Kasumi-1 (cell line): ENCODE results near the gene SDF4.
"Not testable (repeated sequence)": the region's sequence is repeated elsewhere in the genome, so short reads cannot be mapped to it uniquely, and the experiment has no call there.

Source experiments
- DNase-seq, 2 experiments: peaks; one replicate each; lab custom pipeline; 2025; lab: John Stamatoyannopoulos, UW

SDF4 gene

DNA sequence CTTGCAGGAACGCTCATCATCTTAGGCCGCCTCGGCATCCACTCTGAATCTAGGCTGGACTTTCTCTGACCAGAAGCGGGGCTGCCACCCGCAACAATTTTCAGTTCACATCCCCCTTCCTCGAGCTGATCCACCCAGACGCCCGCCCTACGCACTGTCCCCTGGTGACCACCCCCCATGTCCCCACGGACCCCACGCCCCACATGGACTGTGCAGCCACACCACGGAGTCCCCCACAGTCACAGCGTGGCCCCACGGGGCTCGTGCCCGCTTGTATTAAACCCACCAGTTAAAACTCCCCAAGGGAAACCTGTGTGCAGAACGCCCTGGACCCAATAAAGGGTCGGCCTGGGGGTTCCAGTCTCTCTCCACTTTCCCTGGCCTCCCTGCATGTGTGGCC, 27.7 kb upstream of the SDF4 start:
- no peak for DNase-seq

DNA sequence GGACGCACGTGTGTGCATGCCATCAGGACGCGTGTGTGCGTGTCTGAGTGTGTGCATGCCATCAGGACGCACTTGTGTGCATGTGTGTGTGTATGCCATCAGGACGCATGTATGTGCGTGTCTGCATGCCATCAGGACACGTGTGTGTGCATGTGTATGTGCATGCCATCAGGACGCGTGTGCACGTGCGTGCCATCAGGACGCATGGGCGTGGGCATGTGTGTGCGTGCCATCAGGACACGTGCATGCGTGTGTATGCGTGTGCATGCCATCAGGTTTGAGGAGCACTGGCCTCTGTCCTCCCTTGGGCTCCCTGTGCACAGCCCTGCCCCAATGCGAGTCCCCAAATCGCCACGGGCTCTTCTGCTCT, 27.3 kb upstream of the SDF4 start:
- no peak for DNase-seq

DNA sequence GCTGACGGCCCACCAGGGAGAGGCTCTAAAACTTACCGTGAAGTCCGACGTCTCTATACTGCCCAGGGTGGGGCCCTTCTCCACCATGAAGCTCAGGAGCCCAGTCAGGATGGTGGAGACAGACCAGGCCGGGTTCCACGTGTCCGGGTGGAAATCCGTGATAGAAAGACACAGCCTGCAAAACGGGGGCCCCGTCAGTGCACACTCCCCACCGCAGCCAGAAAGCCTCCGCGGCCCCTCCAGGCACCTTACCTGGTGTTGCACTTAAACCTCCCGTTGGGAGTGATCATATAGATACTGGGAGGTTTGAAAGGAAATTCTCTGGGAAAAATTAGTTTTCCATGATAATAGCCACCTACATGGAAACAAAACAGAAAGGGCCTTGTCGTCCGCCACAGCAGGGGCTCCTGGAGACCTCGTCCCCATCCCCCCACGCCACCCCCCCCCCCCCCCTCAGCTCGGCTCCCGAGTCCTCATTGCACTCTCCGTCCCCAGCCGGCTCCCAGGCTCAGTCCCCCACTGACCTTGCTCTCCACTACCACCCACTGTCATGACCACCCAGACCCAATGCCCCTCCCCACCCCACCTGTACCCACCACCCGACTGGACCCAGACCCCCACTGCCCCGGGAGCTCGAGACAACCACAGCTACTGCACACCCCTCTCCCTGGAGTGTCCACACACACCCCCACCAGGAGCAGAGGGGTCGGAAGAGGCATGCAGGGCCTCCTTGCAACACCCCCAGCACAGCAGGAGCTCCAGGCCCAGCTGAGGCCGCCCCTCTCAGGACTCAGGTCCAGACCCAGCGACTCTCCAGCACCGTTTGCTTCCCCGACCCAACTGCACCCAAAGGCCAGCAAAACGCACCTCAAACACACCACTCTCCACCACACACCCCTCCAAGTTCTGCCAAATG, 25.4 kb upstream of the SDF4 start:
- no peak for DNase-seq

DNA sequence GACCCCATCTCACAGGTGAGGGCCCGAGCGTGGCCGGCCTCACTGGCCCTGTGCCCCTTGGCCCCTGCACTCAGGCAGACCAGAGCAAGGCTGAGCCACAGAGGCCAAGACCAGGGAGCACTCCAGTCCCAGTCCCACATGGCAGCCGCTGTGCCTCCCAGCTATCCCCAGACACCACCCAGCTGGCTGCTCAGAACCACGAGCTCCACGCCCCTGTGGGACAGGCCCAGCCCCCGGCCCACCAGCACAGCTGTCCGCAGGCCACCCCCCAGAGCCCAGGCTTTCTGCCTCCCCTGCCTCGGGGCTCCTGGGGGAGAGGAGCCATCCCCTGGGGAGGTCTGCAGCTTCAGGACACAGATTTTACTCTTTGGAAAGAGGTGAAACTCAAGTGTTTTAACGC, 23.8 kb upstream of the SDF4 start:
- no peak for DNase-seq

DNA sequence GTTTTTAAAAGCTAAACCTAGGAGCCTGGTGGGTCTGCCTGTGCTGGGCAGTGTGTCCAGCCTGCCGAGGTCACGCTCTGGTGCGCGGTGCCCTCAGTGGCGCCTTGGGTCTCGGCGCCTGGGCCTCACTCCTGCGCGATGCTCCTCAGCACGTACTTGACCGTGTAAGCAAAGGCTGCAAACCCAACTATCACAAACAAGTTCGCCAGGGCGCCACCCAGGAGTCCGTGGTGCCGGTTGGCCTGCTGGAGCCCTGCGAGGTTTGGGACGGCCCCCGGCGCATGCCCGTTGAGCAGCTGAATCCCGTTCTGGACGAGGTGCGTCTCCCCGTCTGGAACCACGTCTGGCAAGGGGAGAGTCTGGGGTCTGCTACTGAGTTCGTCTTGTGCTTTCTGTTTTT, 23.3 kb upstream of the SDF4 start:
- no peak for DNase-seq

DNA sequence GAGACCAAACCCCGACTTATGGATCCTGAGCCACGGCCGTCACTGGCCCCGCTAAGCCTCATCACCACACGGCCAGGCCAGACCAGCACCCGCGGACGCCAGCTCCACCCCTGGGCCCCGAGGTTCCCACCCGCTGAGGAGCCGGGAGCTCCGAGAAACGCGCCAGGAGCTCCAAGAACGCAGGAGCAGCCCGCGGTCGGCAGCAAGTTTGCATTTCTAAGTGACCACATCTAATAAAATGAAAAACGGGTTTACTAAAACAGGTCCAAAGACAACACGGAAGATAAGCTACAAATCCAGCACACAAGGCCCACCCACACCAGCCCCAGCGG, 22.8 kb upstream of the SDF4 start:
- no peak for DNase-seq

DNA sequence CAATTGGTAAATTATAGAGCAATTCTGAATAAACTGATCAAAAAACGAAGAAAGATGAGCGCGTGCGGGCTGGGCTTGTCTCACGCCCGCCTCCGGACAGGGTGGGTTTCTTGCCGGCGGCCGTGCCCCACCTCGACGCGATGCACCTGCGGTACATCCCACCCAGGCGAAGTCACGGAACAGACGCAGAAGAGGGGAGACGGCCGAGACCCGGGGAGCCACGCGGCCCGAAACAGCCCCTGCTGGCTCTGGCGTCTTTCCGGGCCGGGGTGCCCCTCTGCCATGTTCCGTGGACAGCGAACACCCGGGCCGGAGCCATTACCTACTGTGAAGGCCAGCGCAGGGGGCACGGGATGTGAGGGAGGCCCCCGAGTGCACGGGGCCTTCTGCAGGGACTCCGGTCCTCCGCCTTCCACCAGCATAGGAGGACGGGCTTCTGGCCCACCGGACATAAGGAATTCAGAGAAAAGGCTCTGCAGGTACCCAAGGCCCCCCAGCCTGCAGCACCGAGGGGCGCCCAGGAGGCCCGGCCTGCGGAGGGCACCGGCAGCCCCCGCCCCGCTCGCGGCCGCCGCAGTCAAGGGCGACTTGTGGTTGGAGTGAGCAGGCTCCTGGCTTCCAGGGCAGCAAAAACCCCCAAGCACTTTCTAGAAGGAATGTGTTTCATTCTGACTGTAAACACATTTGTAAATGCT, 22.3 kb upstream of the SDF4 start:
- DNase-seq, result no peak

DNA sequence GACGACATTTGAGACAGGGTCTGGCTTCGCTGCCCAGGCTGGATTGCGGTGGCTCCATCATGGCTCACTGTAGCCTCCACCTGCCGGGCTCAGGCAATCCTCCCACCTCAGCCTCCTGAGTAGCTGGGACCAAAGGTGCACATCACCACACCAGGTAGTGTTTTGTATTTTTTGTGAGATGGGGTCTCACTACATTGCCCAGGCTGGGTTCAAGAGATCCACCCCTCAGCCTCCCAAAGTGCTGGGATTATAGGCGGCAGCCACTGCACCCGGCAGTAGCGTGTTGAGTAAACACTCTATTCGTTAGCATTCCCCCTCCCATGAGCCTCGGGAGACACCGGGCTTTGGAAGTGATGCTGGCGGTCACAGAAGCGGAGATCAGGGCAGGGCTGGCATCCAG, 21.5 kb upstream of the SDF4 start:
- no peak for DNase-seq

DNA sequence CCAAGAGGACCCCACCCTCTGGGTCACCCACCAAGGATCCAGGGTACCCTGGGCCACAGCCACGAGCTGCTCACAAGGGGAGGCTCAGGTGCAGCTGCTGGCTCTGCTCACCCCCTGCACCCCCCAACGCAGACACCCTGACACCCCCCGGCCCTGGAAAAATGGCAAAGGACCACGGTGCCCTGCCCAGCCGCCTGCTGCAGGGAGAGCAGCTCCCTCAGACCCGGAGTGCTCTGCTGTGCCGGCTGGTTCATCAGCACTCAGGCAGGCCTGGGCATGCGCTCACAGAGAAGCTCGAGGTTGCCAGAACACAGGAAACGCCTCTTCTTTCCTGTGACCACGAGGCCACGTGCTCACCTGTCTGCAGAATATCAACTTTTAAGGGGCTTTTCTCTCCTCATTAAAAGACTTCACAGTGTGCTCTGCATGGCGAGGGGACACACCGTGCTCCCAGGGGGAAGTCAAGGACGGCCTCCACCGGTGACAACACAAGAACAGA, 19.0 kb upstream of the SDF4 start:
- DNase-seq, result no peak

DNA sequence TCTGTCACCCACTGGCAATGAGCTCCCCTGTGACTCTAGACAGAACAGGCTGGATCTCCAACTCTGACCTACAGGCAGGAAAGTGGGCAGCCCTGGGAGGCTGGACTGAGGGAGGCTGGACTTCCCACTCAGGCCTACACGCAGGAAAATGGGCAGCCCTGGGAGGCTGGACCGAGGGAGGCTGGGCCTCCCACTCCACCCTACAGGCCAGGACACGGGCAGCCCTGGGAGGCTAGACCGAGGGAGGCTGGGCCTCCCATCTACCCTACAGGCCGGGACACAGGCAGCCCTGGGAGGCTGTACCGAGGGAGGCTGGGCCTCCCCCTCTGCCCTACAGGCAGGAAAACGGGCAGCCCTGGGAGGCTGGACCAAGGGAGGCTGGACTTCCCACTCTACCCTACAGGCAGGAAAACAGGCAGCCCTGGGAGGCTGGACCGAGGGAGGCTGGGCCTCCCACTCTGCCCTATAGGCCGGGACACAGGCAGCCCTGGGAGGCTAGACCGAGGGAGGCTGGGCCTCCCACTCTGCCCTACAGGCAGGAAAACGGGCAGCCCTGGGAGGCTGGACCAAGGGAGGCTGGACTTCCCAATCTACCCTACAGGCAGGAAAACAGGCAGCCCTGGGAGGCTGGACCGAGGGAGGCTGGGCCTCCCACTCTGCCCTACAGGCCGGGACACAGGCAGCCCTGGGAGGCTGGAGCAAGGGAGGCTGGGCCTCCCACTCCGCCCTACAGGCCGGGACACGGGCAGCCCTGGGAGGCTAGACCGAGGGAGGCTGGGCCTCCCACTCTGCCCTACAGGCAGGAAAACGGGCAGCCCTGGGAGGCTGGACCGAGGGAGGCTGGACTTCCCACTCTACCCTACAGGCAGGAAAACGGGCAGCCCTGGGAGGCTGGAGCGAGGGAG, 16.5 kb upstream of the SDF4 start:
- not testable (repeated sequence) for DNase-seq

DNA sequence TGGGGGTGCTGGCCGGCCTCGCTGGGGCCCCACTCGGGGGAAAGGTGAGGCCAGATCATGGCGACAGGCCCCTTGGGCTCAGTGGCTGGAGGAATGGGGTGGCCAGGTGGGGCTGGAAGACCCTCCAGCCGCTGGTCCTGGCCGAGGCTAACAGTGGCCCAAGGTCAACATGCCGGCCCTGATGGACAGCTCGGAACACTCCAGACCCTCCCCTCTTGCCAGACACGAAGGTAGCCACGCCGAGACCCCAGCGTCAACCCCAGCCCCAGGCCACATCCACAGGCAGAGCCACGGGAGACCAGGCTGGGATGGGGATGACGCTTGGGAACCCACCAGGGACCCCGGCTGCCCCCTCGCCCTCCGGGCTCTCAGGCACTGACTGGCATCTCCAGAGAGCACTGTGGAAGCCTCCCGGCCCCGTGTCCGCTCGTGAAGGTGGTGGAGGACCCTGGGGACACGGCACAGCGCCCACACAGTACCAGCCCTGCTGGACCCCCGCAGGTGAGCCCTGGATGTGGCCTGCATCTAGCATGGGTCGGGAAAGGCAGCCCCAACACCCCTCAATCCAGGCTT, 15.6 kb upstream of the SDF4 start:
- no peak for DNase-seq

DNA sequence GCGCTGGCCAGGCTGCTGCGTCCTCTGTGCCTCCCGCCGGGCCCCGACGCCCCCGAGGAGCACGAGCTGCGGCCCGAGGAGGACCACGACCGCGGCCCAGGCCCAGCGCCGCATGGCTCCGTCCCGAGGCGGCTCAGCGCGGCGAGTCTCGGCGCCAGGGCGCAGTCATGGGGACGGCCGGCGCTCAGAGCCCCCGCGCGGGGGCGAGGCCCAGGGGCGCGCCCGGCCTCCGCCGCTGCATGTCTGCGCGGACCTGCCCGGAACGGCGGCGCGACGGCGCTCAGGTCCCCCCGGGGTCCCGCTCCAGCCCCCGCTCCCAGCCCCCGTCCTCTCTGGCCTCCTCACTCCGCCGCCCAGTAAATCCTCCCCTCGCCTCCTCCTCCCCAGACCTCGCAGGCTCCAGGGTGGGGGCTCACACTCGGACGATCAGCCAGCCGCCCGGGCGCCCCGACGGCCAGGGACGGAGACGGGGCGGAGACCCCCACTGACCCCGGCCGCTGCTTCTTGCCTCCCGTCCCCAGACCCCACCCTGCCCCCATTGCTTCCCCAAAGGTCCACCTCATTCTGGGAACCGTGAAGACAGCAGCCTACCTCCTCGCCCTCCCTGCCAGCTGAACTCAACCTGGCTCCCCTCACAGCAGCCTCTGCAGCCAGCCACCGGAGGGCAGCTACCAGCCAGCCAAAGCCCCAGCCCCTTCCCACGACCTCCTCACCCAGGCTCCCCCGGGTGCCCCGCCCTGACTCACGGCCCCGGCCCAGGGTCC, 15.0 kb upstream of the SDF4 start, which contains the start of gene C1QTNF12:
Gene C1QTNF12 (minus strand): TSS at position 146 of the 764 bp plus-strand sequence. CDS start 32 bp downstream, at position 114.
- DNase-seq, result no peak

DNA sequence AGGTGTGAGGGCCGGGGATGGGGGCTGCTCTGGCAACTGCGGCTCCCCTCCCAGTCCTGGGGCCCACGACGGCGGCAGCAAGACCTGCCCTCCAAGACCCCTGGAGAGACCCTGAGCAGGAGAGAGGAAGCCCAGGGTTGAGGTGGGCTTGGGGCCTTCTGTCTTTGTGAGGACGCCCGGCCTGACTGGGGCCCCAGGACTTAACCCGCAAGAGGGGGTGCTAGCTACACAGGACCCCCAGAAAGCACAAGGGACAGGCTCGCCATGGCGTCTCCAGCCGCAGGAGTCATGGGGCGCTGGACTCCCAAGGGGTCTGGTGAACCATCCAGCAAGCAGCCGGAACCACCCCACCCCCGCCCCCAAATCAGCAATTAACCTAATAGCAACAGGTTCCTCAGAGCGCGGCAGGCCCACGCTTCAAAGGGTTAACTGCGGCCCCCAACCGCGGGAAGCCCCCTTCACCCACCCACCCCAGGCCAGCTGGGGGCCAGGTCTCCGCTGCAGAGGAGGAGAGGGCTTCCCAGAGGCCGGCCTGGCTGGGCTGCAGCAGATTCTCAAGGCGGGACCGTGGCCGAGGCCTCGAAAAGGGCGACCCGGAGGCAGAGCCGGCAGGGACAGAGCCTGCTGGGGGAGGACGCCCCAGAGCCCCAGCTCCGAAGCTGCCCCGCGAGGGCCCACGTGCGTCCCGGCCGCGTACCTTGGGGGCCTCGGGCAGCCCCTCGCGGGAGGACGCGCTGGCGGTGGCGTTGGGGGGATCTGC, 14.2 kb upstream of the SDF4 start:
- DNase-seq, result no peak

DNA sequence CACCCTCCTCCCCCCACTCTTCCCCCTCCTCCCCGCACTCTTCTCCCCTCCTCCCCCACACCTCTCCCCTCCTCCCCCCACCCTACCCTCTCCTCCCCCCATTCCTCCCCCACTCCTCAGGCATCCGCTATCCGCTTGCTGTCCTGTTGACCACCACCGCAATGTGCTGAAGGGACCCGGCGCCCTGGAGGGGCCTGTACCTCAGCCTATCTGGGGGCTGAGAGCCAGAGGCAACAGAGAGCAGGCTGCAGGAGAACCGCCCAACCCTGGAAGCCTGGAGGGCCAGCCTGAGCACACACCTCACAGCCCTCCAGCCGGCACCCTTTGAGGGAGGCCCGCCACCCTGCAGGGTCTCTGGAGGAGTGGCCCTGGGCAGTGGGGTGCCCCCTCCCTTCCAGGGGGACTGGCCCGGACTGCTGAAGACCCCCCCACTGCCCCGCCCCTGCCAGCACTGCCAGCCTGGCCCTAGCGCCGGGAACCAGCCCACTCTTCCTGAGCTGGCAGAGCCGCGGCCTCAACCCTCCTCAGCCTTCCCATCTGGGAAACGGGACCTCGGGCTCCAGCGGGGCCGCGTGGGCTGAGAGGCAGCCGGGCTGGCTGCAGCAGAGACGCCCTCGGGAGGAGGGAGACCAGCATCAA, 13.5 kb upstream of the SDF4 start:
- DNase-seq, result no peak

DNA sequence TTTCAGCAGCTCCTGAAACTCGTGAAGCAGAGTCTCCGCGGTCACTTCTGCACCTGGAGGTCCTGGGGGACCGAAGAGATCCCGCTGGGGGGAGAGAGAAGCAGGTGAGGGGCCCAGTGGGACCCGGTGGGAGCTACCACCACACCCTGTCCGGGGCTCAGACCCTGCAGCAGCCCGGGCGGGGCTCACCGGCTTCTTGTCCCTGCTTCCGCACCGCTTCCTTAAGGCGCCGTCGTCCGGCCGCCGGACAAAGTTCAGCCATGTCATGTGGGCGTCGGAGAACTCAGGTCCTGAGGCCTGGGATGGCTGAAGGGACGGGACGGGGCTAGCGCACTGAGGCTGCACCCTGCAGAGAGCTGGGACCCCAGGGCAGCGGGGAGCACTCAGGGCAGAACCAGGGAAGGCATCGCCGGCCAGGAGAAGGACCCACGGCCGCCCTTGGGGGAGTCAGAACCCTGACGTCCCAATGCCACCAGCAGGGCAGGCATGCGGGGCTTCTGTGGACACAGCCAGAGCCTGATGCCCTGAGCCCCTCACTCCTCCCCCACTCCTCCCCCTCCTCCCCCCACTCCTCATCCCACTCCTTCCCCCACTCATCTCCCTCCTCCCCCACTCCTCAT, 12.5 kb upstream of the SDF4 start:
- no peak for DNase-seq

DNA sequence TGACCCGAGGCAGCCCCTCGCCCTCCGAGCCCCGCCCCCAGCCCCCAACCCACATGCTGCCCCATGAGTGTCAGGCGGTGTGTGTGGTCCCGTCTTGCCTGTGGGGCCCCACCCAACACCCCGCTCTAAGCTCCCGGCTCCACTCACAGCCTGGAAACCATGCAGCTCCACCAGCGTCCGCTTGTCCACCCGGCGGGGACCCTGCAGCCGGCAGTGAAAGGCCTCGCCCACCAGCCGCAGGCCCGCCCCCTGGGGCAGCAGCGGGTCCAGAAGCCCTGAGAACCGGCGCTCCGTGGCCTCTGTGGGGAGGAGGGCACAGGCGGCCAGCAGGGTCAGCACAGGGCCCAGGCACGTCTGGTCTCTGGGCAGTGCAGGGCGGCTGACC, 12.0 kb upstream of the SDF4 start:
- DNase-seq, result no peak

DNA sequence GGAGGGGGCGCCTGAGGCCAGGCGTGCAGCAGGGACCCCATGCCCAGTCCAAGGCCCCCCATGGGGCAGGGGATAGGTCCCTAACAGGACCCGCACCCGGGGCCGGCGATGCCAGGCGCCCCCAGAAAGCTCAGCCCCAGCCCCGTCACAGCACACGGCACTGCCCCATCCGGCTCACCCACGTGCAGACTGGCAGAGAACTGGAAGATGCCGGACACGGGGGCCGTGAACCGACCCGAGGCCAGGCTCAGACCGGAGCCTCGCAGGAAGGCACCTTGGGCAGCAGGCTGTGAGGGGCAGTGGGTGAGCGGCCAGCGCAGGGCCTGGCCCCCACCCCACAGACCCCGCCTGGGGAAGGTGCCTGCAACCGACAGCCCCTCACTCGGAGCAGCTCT, 11.5 kb upstream of the SDF4 start:
- DNase-seq, result no peak

DNA sequence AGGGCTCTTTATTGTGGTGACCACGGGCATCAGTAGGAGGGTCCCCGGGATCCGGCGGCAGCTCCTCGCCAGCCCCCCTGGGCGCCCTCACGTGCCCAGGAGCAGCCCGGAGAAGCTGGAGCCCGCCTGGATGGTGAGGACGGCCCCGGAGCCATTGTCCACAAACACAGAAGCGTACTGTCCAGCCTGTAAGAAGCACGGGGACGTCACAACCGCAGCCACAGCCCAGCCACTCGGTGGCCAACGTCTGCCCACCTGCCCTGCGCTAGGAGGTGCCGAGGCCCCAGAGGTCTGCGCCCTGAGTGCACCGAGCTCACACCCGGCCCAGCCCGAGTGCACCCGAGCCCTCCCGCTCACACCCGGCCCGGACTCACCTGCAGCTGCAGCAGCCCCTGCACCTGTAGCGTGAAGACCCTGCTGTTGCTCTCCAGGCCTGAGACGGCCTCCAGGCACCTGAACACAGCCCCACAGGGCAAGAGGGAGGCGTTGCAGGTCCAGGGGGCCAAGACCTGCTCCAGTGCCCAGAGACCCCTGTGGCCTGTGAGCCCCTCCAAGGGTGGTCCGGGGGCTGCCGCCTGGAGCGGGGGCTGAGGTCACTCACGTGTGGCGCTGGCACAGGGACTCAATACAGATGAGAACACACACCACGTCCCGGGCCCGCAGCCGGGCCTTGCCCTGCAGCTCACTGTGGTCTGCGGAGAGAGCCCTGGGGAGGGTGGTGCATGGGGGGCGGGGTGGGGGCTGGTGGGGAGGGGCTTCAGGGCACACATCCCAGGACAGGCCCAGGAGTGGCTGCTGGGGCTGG, 10.9 kb upstream of the SDF4 start:
- DNase-seq, result no peak
